Activated CD8-positive, alpha-beta memory T cell treated with anti-CD3 and anti-CD28 coated beads, Interleukin-2, amount 50 U/mL, for 4 hours (primary cell): ENCODE data around the gene STOX2.

Experiments
- DNase-seq: peaks from one replicate; pipeline ENCODE4 v3.0.0-alpha.2; 2020

STOX2 gene, protein sequence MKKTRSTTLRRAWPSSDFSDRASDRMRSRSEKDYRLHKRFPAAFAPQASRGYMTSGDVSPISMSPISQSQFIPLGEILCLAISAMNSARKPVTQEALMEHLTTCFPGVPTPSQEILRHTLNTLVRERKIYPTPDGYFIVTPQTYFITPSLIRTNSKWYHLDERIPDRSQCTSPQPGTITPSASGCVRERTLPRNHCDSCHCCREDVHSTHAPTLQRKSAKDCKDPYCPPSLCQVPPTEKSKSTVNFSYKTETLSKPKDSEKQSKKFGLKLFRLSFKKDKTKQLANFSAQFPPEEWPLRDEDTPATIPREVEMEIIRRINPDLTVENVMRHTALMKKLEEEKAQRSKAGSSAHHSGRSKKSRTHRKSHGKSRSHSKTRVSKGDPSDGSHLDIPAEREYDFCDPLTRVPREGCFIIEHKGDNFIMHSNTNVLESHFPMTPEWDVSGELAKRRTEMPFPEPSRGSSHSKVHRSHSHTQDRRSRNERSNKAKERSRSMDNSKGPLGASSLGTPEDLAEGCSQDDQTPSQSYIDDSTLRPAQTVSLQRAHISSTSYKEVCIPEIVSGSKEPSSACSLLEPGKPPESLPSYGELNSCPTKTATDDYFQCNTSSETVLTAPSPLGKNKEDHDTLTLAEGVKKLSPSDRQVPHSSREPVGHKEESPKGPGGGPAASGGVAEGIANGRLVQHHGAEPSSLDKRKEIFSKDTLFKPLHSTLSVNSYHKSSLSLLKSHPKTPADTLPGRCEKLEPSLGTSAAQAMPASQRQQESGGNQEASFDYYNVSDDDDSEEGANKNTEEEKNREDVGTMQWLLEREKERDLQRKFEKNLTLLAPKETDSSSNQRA (N-terminal part only)

DNA sequence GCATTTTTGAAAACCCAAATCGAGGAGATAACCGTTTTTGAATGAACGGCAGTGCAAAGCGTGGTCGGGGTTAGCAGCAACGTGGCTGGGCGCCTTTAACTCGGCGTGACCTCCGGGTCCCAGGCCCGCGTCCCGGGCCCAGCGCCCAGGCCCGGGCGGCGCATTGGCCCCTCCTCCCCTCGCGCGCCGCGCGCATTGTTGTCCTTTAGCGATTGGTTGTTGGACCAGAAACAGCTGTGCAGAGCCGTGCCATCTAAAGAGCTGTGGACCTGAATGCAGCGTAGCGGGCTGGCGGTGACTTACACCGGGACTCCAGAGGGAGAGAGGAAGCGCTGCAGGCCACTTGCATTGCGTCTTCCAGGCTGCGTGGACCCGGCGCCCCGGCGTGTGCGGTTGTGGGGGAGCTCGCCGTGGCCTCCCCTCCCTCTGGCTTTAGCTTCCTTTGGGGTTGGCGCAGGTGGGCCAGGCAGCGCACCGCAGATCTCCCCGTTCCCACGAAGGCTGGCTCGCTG is at the start of gene STOX2:
TSS of gene STOX2 (plus strand) at position 227 of the 512 bp plus-strand sequence. CDS start 1,484 bp downstream, outside the sequence.
- no peak for DNase-seq

DNA sequence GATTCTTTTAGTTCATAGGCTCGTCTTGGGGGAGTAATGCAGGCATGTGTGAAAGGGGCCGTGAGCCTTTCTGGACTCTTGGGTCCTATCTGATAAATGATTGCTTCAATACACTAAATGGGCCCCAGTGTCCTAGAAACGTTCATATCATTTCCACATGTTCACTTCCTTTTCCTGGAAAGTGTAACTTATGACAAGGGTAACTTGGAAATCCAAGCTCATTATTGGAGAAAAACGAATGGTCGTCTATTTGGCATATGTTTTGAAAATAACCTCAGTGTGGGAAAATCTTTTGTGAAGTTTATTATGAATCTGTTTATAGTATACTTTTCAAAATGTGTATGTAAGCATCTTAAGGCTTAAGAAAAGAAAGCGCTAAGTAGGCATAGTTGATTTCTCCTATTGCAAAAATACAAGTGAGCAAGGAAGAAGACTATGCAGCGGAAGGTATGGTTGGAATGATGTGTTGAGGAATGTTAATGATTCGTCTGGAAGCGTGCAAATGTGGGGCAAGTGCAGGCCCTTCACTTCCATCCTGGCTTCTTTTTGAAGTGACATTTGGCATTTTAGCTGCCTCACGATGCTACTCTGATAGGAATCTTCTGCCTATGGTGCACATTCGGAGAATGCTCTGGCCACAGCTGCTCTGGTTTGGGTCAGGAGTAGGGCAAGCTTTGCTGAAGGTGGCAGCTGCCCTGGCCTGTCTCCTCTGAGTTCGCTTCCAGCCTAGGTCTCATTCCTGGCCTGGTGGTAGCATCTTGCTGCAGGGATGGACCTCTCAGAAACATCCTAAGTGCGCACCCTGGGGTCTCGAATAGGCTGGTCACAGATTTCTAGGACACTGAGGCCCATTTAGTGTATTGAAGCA is 49.5 kb upstream of the STOX2 start:
- no peak for DNase-seq

DNA sequence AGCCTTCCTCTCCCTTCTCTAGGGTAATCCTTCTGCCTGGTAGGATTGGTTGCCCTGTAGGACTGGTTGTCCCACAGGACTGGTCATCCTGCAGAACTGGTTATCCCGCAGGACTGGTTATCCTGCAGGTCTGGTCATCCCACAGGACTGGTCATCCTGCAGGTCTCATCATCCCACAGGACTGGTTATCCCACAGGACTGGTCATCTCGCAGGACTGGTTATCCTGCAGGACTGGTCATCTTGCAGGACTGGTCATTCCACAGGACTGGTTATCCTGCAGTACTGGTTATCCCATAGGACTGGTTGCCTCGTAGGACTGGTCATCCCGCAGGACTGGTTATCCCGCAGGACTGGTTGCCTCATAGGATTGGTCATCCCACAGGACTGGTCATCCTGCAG is 48.1 kb upstream of the STOX2 start:
- no peak for DNase-seq

DNA sequence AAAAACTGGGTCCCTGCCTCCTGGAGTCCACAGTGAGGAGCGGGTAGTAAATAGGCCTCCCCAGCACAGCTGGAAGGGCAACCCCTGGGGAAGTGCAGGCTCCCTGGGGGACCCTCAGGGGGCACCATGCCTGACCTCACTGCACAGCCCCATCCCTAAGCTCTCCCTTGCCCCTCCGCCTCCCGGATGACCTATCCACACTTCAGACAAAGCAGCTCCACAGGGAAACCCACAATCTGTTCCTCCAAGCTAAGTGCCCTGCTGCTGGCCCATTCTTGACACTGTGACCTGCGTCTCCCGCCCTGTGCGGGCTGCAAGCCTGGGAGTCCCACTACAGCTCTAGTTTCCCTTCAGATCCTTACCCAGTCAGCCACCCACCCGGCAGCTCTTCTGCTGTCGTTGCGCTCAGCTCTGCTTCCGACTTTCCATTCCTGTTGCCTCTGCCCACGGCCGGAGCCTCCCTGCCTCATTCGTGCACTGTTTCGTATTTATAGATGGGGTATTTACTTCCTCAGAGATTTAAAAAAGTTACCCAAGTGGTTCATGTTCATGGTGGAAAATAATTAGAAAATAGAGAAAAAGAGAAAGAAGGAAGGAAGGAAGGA is 47.0 kb upstream of the STOX2 start:
- DNase-seq, result no peak

DNA sequence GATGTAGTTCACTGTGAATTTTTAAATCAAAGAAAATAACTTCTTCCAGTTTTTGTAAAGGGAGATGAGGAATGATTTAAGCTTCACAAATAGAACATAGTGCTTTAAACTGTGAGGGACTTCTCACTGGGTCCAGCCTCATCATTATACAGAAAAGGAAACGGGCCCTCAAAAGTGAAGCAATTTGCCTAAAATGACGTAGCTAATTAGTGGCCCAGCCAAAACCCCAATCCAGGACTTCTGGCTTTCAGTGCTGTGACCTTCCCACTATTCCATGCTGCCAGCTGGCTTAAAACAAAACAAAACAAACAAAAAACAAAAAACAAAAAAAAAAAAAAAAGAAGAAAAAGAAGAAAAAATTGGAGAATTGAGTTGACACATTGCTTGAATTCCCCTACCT is 45.0 kb upstream of the STOX2 start:
- no peak for DNase-seq

DNA sequence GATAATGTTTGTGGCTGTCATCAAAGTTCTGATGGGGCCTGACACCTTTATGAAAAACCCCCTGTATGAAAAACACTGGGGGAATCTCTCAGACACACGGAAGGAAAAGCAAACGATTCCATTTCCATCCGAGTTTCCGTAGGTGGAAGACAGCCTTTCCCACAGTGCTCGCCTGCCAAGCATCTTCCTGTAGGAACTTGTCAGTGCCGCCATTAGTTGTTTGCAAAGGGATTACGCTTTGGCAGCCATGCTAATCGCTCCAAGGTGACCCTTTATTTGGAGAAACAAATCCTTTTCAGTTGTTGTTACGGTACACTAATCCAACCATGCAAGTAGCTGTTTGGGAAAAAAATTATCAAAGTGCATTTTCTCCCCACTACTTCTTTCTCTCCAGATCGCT is 44.4 kb upstream of the STOX2 start:
- DNase-seq, result no peak

DNA sequence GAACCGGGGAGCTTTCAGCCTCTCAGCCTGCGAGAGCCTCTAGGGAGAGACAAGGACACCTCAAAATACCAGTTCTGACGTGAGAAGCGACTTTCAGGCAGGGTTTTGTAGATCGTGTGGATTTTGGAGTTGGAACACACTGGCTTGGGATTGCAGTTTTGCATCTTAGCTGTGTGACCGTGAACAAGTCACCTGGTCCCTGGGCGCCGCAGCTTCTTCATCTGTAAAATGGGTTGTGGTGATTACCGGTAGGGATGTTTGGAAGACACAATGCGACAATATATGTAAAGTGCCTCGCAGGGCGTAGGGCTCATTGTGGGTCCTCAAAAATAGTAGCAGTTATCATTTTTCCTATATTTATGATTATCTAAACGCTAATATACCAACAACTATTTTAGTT is 43.7 kb upstream of the STOX2 start:
- no peak for DNase-seq

DNA sequence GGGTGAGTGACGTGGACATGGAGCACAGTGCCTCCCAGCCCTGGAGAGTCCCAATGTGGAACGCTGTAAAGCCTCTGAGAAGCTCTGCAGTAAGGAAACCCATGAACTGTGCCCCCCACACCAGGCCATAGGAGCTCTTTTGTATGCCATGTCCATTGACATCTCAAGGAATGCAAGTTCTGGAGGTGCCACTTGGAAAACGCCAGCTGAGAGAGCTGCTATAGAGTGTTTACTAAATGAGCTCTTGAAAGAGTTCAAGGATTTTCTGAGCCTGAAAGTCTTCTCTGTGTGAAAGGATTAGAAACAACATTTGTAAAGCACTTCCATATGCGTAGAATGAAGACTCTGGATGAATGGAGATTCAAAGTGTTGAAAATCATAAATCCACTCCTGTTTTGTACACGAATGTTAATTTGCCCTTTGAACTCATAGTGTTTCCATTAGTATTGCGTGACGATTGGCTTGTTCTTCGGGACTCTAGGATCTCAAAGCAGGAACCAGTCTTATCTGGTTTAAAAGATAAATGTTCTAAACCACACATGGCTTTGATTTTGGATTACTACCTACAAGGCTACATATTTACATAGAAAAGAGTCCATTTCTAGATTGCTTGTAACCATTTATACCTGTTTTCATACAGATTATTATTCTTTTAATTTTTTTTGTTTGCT is 41.8 kb upstream of the STOX2 start:
- no peak for DNase-seq

DNA sequence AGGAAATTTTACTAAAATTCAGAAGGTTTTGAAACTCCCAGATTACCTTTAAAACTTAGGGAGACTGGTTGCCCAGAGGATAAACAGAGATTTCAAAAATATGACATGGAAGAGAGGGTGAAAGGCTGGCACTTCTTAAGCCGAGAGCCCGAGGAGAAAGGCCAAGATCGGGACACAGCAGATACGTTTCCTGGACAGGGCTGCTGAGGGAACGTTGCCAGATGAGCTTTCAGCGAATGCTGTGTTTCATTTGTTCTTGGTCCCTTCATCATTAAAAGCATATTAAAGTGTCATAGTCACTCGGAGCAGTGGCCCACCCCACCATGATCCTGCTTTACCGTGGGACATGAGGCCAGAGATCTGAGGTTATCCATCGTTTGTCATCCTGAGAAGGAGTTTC is 37.9 kb upstream of the STOX2 start:
- no peak for DNase-seq

DNA sequence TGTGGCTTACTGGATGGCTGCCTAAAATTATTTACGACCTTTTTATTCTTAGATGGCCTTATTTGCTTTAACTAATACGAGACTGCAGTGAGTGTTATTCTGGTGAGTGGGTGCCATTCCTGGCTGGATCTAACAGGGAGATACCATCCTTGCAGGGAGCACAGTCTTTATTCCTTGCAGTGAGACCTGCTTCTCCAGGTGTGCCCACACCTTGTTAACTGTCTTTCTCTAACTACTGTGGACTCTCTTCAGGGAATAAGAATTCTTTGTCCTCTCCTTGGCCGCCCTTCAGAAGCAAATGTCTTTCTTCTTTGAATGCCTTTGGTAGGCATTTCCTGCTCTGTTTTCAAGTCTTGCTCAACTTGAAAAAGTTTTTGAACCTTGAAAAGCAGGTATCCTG is 34.1 kb upstream of the STOX2 start:
- no peak for DNase-seq

DNA sequence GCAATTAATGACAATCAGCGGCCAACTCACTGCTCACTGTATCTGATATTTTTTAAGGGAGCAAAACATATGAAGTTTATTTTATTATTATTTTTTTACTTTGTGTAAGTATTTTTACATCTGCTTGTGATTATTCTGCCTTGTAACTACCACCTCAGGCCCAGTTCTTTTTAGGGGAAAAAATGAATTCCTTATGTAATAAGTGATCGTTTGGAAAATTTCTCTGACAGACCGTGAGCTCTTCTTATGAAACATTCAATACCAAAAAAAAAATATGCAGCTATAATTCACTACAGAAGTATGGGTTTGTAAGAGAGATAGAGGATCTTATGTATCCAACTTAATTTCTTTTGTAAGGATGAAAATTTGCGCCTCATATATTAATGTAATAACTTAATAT is 33.5 kb upstream of the STOX2 start:
- DNase-seq, result no peak

DNA sequence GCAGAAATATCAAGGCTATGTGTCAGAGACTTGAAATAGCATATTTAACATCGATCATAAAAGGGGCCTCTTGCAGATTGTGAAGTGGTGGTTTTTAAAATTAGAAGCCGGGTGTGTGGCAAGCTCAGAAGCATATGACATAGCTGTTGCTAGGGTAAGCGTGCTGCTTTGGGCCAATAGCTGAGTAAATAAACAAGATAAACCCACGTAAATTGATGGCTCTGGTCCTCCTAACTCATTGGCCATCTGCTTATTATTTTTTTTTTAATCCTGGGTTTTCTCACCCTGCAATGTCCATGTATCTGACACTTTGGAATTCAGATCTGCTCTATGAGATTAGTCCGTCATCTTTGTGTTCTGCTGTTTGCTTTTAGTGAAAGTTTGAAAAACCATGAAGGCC is 32.6 kb upstream of the STOX2 start:
- no peak for DNase-seq

DNA sequence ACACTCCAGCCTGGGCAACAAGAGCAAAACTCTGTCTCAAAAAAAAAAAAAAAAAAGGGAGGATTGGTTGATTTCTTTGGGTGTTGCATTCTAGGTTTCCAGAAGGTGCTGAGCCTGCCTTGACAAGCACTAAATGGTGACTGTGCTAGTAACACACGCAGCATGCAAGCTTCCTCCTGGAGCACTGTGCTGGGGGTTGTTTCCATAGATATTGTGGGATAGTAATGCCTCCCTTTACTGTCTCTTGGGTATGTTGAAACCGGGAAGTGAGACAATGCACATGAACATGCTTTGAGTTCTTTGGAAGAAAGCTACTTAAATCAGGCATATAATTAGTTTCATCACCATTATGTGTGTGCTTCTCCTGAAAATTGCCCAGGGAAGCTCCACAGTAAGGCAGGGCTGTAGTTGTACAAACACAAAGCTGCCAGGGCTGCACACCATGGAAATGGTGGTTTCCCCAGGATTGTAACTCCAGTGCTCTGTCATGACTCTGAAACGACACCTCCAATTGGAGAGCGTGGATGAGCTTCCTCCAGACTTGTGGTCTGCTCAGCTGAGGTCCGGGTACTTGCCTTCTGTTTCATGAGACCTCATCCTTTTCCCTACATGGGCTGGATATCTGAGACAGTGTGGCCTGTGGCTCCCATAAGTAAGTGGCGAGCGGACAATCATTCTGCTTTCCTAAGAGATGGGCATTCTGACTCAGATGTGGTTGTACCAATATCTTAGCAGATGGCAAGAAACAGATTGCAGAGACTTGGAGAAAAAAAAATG is 31.5 kb upstream of the STOX2 start:
- no peak for DNase-seq

DNA sequence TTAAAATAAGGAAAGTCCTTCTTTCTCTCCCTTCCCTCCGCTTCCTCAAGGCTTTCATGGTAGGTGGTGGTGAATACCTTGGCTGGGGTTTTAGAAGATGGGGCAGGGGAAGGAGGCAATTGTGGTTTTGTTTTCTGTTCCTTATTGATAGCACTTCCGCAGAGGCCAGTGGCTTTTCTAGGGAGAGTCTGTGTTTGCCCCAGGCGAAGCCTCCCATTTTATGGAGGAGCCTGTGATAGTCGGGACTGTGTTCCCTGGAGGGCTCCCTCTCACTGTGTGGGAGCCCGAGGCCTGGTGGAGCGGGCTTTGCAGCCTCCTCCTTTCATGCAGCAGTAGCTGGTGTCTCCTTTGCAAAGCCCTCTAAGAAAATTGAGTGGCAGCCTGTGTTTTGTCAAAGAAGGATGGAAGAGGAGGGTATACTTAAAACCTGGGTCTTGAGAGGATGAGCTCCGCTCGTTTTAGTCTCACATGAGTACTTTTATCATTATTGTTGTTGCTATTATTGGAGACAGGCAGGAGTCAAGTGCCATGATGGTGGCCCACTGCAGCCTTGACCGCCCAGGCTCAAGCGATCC is 29.8 kb upstream of the STOX2 start:
- DNase-seq, result no peak

DNA sequence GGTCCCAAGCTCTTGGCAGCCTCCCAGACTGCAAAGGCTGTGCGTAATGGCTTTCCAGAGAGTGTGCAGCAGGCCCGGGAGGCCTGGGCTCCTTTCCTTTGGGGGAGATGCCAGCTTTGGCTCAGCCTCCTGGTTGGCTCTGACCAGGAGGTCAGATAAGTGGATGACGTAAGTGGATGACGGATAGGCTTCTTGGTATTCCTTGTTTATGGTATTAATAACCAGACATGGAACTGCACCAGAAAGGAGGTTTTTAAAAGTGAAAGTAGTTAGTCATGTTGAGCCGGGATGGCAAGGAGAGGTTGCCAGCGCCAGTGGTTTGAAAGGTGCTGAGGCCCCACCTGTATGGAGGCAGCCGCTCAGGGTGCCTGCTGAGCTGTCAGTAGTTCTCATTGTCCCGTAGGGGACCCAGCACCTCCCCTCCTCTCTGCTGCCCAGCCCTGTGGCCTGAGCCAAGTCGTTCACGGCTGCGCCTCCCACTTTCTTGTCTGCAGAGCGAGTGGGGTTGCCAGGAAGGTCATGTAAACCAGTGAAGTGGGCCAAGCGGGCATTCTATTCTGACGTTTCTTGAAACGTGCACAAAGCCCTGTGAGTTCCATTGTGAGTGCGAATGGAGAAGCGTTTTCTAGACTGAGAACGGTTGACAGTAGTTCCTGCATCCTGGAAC is 28.7 kb upstream of the STOX2 start:
- no peak for DNase-seq

DNA sequence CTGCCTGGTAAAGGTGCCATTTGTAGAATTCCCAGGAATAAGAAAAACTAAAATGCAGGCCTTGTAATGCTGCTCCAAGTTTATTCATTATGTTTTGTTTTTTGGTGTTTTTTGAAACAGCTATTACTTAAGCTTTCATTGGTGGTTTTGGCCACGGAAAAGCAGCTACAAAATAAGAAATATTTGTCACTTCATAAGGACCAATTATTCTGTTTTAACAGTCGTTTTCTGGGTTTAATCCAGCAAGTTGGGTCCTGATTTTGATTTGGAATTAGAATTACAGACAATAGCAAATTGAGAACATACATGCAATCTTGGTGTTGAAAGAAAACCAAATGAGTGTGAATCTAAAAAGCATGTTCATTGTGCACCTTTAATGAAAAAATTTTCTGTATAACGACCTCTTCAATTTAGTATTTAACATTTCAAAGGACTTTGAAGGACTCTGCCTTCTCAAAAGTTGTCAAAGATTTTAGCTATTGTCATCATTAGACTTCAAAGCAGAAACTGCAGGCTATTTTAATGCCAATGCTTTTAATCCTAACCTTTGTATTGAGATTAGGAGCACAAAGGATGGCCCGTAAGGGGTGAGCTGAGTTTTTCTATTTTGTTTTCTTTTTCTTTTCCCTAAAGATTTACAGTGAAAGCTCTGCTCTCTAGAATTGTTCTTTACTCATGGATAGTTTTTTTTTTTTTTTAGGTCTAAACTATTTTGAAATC is 26.7 kb upstream of the STOX2 start:
- DNase-seq, result no peak

DNA sequence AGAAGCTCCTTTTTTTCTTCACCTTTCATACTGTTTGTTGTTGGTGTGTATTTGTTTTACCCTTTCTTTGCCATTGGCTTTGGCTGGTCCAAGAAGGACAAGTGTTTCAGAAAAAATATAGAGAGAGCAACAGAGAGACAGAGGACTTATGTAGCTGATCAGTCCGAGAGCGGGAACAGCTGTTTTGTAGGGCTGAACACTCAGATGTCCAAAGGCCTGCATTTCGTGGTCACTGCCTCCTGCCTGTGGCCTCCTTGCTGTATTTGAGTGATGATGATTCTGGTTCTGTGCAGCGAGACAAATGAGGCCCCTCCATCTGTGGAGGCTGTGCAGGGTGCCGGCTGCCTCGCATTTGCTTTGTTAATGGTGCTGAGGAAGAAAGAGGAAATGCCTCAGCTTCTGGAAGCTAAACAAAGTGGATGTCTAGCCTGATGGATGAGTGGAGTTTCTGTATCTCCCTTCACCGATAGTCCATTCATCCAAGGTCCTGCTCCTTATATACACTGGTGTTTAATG is 19.8 kb upstream of the STOX2 start:
- no peak for DNase-seq

DNA sequence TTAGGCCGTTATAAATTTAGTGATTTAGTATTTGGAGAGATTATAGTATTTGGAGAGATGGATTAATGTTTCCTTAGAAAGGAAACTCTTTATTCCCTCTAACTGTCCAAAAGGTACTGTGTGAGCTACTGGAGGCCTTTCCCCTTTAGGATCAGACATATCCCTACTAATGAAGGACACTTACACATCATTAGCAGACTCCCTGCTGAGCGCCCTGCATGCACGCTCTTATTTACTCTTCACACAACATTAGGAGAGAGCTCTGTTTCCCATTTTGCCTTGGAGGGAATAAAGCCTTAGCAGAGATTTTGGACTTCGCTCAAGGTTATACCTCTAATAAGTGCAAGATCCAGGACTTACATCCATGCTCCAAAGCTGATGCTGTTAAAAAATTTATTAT is 17.8 kb upstream of the STOX2 start:
- DNase-seq, result no peak

DNA sequence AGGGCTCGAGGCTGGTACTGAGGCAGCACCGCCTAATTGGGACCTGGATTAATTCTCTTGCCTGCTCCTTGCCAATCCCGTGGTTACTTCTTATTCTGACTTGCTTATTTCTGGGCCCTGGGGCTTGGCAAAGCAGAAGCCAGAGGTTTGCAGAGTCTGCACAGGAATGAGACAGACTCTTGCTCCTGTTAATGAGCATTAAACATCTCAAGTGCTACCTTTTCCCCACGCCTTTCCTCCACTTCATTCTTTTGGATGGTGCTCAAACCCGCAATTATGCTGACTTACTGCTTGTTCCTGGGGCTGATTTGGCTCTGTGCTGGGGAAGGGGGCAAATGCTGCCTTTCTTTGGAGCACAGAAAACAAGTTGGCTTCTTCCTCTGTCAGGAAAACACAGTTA is 16.5 kb upstream of the STOX2 start:
- no peak for DNase-seq
